Right lobe of liver (tissue), 6 donors: ENCODE measurements around the gene FAM20C. TPM values are rescaled to one million over a fixed set of nuclear protein-coding genes. Genes with fewer than 3 reads are reported as not detected.

ENCODE experiments used
- ATAC-seq, 4 donors: fragments of 200-7000 bp; cut with Tn5 transposase; one replicate each; pipeline ENCODE4 v1.9.1; 2020; ENCODE audit warnings: mild to moderate bottlenecking in 4 of 4, moderate library complexity in 4 of 4
- DNase-seq, 3 donors: peaks; one replicate each; pipeline ENCODE4 v3.0.0-alpha.2; 2020
- H3K27ac ChIP-seq, 3 donors: fragments of 200-600 bp; one replicate each; pipeline ENCODE4 v1.8.0; 2022
- H3K27me3 ChIP-seq, 2 donors: fragments of 200-600 bp; one replicate each; pipeline ENCODE4 v1.8.0; 2022
- H3K36me3 ChIP-seq, 4 donors: fragments of 200-600 bp; sonication (generic) in 1 of 4; one replicate each; pipeline versions ENCODE4 v1.5.1 to v1.8.0; 2017 to 2022; ENCODE audit warnings: control low read depth in 1 of 4
- H3K4me1 ChIP-seq, 4 donors: fragments of 200-600 bp; sonication (generic) in 1 of 4; one replicate each; pipeline versions ENCODE4 v1.5.1 to v1.8.0; 2017 to 2022; ENCODE audit warnings: control low read depth in 1 of 4
- H3K4me3 ChIP-seq, 3 donors: fragments of 200-600 bp; one replicate each; pipeline ENCODE4 v1.8.0; 2022
- H3K9me3 ChIP-seq, 4 donors: fragments of 200-600 bp; sonication (generic) in 1 of 4; one replicate each; pipeline versions ENCODE4 v1.5.1 to v1.8.0; 2017 to 2022; ENCODE audit warnings: control low read depth in 1 of 4
- CTCF ChIP-seq, 4 donors: fragments of 200-600 bp in 3 of 4; fragments of 450-650 bp in 1 of 4; IDR thresholded peaks; one replicate each; pipeline versions ENCODE4 v1.5.1 to v1.8.0; 2016 to 2022; ENCODE audit warnings: antibody characterized with exemption in 4 of 4, mild to moderate bottlenecking in 2 of 4
- POLR2A ChIP-seq: fragments of 450-650 bp; IDR thresholded peaks from one replicate; pipeline ENCODE4 v1.6.1; 2017; ENCODE audit warnings: antibody characterized with exemption, mild to moderate bottlenecking
- WGBS: methylation state at CpG from one replicate; pipeline ENCODE4 v1.1.6; 2018; ENCODE audit warnings: low coverage, low lambda C conversion rate; ENCODE audit not compliant: insufficient coverage; ENCODE audit errors: missing lambda C conversion rate; 5-methylcytosine and 5-hydroxymethylcytosine counted together
- intact Hi-C, 2 donors: fragments of 100-400 bp; cut with DNase I; formaldehyde crosslinking; loops; one replicate each; pipeline versions ENCODE4 v1.11.2 to v1.14.1; 2022
- total RNA-seq, 6 experiments: library from RNA; depleted of rRNA in 2 of 6; stranded (reverse); fragments of >200 nt in 2 of 6; fragmentation: NEBNext Ultra II Directional in 3 of 6; extraction: Animal tissue kit (Norgen Biotek cat#: 25700) in 3 of 6; gene quantifications; one replicate each; pipeline versions ENCODE4 v1.1.0 to v1.2.4, GENCODE V29; 2016 to 2023
- donor health status: DM: no; HTN: yes; CAD: no.
- donor health status: DM: no; HTN: no; CAD: no.
- donor health status: DM: no; HTN: no; CAD: no.
- donor health status: DM: no; HTN: yes; CAD: no.
- donor health status: DM: no; HTN: yes; CAD: no.

Gene FAM20C
- total RNA-seq, 6 experiments from 2014 or later, result 32.1 to 73.8 (median 57.3) TPM

- no peak for DNase-seq
- Histone ChIP-seq H3K4me1 (peaks cover 0 to 11% (median 0%) of the 10 kb centered on the region in 4 donors), H3K36me3 (no peaks in the 10 kb centered on the region), H3K4me3 (no peak overlapping the region), H3K27me3 (no peaks in the 10 kb centered on the region), H3K27ac (no peak overlapping the region), H3K9me3 (no peaks in the 10 kb centered on the region)
- ATAC-seq, result no peak
- TF ChIP-seq POLR2A (no peak), CTCF (IDR thresholded peaks at IDR 0.05) (no peak)
- intact Hi-C loops, result no loop called here
- 50% methylated on average over 2 of the region's 20 CpGs for WGBS
Observed at GRCh38 chr7:154096-154799, 38.1 kb upstream of the FAM20C start.

- intact Hi-C loops, result no loop called here
- Histone ChIP-seq H3K27me3 (no peaks in the 10 kb centered on the region), H3K36me3 (no peaks in the 10 kb centered on the region), H3K9me3 (no peaks in the 10 kb centered on the region), H3K4me3 (no peak overlapping the region), H3K27ac (no peak overlapping the region), H3K4me1 (peaks cover 0 to 2% (median 0%) of the 10 kb centered on the region in 4 donors)
- TF ChIP-seq CTCF (IDR thresholded peaks at IDR 0.05) (no peak), POLR2A (no peak)
- ATAC-seq (no peak), DNase-seq (no peak)
- WGBS, result no CpG with 5 or more reads among the region's 3 CpGs
Observed at GRCh38 chr7:155469-155900, 36.9 kb upstream of the FAM20C start.

GRCh38 chr7:156111-157007 lies 36.0 kb upstream of the FAM20C start:
- Histone ChIP-seq H3K27me3 (no peaks in the 10 kb centered on the region), H3K36me3 (no peaks in the 10 kb centered on the region), H3K27ac (no peak overlapping the region), H3K9me3 (no peaks in the 10 kb centered on the region), H3K4me1 (no peaks in the 10 kb centered on the region), H3K4me3 (no peak overlapping the region)
- no peak for ATAC-seq
- no CpG with 5 or more reads among the region's 31 CpGs for WGBS
- intact Hi-C loops, result no loop called here
- DNase-seq, result no peak
- TF ChIP-seq POLR2A (no peak), CTCF (IDR thresholded peaks at IDR 0.05) (no peak)

GRCh38 chr7:157008-157310 lies 35.4 kb upstream of the FAM20C start:
- DNase-seq, result no peak
- Histone ChIP-seq H3K4me3 (no peak overlapping the region), H3K27ac (no peak overlapping the region), H3K4me1 (no peaks in the 10 kb centered on the region), H3K27me3 (no peaks in the 10 kb centered on the region), H3K9me3 (no peaks in the 10 kb centered on the region), H3K36me3 (no peaks in the 10 kb centered on the region)
- TF ChIP-seq CTCF (IDR thresholded peaks at IDR 0.05) (no peak), POLR2A (no peak)
- intact Hi-C loops, result no loop called here
- no peak for ATAC-seq
- WGBS, result no CpG with 5 or more reads among the region's 9 CpGs
